Activated CD4-positive, alpha-beta T cell treated with anti-CD3 and anti-CD28 coated beads for 36 hours (primary cell): ENCODE data around the gene RPS15. TPM values are rescaled to one million over a fixed set of nuclear protein-coding genes. Genes with fewer than 3 reads are reported as not detected.
A peak's percentile ranks its signal among the peaks of the same experiment; 100 is the strongest.
"Not testable (repeated sequence)": the region's sequence is repeated elsewhere in the genome, so short reads cannot be mapped to it uniquely, and the experiment has no call there.

Experiments
- ATAC-seq: fragments of 200-7000 bp; cut with Tn5 transposase; one replicate; pipeline ENCODE4 v1.10.0; 2021; ENCODE audit warnings: mild to moderate bottlenecking, moderate library complexity
- CTCF ChIA-PET: fragments of 350-600 bp; sonication (Branson Sonifier 250); formaldehyde crosslinking; loops from one replicate; lab custom pipeline; 2021; ENCODE audit warnings: antibody characterized with exemption; lab: Charles Lee
- POLR2A ChIA-PET: fragments of 350-600 bp; sonication (Branson Sonifier 250); formaldehyde crosslinking; loops from one replicate; lab custom pipeline; 2021; ENCODE audit warnings: antibody characterized with exemption, inconsistent platforms; lab: Charles Lee
- DNase-seq: peaks from one replicate; pipeline ENCODE4 v3.0.0-alpha.2; 2020
- H3K27ac Mint-ChIP-seq: one replicate; pipeline ENCODE4 v1.8.0; 2021; ENCODE audit warnings: mixed read lengths
- H3K27me3 Mint-ChIP-seq: one replicate; pipeline ENCODE4 v1.8.0; 2021; ENCODE audit warnings: mixed read lengths
- H3K36me3 Mint-ChIP-seq: one replicate; pipeline ENCODE4 v1.8.0; 2021; ENCODE audit warnings: low read depth, mixed read lengths
- H3K4me1 Mint-ChIP-seq: one replicate; pipeline ENCODE4 v1.8.0; 2021; ENCODE audit warnings: mixed read lengths
- H3K4me3 Mint-ChIP-seq: one replicate; pipeline ENCODE4 v1.8.0; 2021; ENCODE audit warnings: mild to moderate bottlenecking, moderate library complexity, mixed read lengths
- H3K9me3 Mint-ChIP-seq: one replicate; pipeline ENCODE4 v1.8.0; 2021; ENCODE audit warnings: low read depth, mixed read lengths
- intact Hi-C, 2 experiments: fragments of 100-400 bp; cut with DNase I in 1 of 2; cut with micrococcal nuclease in 1 of 2; formaldehyde crosslinking; loops; one replicate each; pipeline versions ENCODE4 v1.14.2 to v1.15.1; 2022 to 2024; cut with DNase I, micrococcal nuclease
- total RNA-seq, 2 experiments: library from RNA; stranded (reverse); gene quantifications; one replicate each; pipeline ENCODE4 v1.2.3, GENCODE V29; 2021

RPS15 gene
- total RNA-seq, 2 experiments from 2014 or later, result 1,716 to 1,858 TPM

DNA sequence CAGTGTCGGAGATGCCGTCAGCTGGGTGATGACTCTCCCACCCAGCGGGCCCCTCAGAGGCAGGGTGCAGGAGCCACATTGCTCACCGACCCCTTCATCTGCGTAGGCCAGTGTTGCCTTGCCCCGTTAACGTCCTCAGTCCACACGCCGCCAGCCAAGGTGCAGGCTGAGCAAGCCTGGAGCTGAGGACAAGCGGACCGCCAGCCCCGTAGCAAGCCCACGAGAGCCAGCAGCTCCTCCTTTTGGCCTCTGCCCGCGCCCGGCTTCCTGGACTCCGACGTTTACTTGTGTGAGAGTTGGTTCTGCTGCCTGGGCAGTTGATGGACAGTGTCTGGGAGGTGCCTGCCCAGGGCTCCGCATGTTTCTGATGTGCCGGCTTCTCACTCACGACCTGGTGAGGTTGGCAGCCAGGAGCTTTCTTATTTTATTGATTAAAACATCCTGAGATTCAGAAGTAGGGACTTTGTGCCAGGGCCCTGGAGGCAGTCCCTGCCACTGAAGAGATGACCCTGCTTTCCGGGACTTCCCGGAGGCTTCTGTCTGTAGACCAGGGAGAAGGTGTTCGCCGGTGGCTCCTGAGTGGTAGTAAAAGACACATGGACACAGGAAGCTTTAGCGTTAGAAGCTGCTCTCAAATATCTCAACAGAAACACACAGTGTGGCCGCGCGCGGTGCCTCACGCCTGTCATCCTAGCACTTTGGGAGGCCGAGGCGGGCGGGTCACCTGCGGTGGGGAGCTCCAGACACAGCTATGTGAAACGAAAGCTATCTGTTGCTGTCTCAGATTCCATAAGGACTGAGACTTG, 25.0 kb upstream of the RPS15 start:
- no peak for ATAC-seq
- peaks cover 76% of the 10 kb centered on the region for H3K4me1 Mint-ChIP-seq

DNA sequence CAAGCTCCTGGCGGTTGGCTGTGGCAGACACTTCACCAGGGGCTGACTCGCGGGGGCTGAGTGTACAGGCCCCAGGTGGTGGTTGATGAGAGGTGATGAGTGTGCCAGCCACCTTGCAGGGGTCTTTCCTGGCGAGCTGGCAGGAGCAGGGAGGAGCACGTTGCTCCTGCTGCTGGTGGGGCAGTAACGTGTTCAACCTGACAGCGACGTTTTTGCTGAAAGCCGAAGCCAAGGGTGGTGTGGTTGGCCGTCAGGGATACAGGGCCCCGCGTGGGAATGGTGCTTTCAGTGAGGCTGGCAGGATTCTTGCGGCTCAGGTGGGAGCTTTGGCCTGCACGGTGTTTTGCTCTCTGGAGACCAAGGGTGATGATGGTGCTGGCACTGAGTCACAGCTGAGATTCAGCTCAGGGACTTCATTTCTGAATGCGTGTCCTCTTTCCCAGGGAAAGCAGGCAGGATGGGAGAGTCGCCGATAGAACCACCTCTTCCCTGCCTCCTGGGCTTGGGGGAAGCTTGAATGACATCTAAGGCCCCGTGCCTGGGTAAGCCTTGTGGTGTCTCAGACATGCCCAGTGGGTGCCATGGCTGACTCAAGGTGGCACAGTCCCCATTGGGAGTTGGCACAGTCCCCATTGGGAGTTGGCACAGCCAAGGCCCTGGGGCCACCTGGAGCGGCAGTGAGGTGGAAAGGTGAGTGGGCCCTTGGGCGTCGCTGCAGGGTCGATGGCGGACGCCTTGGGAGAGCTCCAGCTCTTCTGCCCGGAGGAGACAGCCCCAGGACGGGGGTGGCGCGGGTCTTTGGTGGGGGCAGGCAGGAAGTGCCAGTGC, 22.0 kb upstream of the RPS15 start:
- H3K9me3 Mint-ChIP-seq, result no peaks in the 10 kb centered on the region
- H3K4me1 Mint-ChIP-seq, result peaks cover 52% of the 10 kb centered on the region
- ChIA-PET POLR2A (no interaction called here), CTCF (interaction anchor here (0.7 to 1.0 kb wide), 2 partner anchors 11 to 376 kb away, joined by 3 to 4 read pairs; no protein-coding TSS in a partner anchor)
- intact Hi-C loops, result no loop called here
- H3K4me3 Mint-ChIP-seq, result no peak overlapping the region
- ATAC-seq (no peak), DNase-seq (no peak)
- peaks cover 41% of the 10 kb centered on the region for H3K36me3 Mint-ChIP-seq
- no peaks in the 10 kb centered on the region for H3K27me3 Mint-ChIP-seq
- H3K27ac Mint-ChIP-seq, result peak overlapping the region; percentile 69

More for the DNA sequence above, 25.0 kb upstream of the RPS15 start:
- Mint-ChIP-seq H3K4me3 (no peak overlapping the region), H3K9me3 (no peaks in the 10 kb centered on the region), H3K27ac (peak overlapping the region; percentile 80), H3K36me3 (peaks cover 45% of the 10 kb centered on the region), H3K27me3 (no peaks in the 10 kb centered on the region)
- DNase-seq, result peak; percentile 42
- CTCF ChIA-PET, result interaction anchor here (0.5 to 1.4 kb wide), 5 partner anchors 10 to 368 kb away, joined by 3 to 5 read pairs (median 3); no protein-coding TSS in a partner anchor
- intact Hi-C loops, result no loop called here
- POLR2A ChIA-PET, result interaction anchor here (0.5 to 1.8 kb wide), 4 partner anchors 24 to 144 kb away, joined by 3 to 5 read pairs (median 4); partner anchors contain the start of gene CIRBP

DNA sequence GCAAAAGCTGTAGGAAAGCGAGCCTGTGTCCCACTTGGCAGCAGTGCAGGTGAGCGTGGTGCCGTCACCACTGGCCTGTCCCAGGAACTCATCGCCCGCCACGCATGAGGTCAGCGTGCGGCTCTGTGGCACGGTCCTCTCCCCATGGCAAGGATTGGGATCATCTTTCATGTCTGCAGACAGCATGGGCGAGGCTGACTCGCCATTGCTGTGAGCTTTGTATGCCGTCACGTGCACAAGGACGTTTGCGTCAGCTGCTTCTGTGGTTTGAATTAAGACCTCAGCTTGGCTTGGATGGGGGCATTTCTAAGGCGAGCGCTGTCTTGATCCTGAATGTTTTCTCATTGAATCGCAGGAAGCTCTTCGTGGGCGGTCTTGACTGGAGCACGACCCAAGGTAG, 21.1 kb upstream of the RPS15 start:
- no peak for DNase-seq

DNA sequence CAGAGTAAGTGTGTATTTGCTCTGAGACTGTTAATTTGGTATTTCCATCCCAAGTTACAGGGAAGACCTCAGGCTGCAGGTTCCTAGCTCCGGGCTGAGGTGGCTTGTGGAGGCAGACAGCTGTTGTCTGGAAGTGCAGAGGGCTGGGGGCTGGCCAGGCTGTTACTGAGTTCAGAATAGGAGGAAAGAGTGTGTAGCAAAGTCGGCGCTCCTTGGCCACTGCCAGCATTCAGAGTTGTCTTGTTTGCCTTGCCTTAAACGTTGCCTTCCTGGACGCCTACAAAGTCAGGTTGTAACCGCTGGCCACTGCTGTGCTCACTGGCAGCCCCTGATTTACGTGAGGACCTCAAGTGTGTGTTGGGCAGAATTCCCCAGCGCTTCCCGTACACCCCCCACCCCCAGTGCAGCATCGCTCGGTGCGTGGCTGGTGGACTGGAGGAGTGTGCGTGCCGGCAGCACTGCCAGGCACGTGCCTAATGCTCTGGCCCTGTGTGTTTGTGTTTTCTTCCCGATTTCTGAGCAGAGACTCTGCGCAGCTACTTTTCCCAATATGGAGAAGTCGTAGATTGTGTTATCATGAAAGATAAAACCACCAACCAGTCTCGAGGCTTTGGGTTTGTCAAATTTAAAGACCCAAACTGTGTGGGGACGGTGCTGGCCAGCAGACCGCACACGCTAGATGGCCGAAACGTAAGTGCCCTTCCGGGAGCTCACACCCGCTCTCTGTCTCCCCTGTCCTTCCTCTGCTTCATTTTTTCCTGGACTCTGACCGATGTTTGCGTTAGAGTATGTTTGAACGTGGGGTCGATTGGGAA, 20.3 kb upstream of the RPS15 start:
- Mint-ChIP-seq H3K4me3 (no peak overlapping the region), H3K27me3 (no peaks in the 10 kb centered on the region), H3K9me3 (no peaks in the 10 kb centered on the region), H3K4me1 (peaks cover 39% of the 10 kb centered on the region), H3K27ac (no peak overlapping the region), H3K36me3 (peaks cover 38% of the 10 kb centered on the region)
- ATAC-seq (no peak), DNase-seq (no peak)
- intact Hi-C loops, result no loop called here
- POLR2A ChIA-PET, result interaction anchor here (1.6 kb wide), 1 partner anchor 27 kb away, joined by 4 read pairs; no protein-coding TSS in a partner anchor
- CTCF ChIA-PET, result interaction anchor here (0.5 to 0.8 kb wide), 2 partner anchors 17 to 56 kb away, joined by 3 to 4 read pairs; no protein-coding TSS in a partner anchor

More for the DNA sequence above, 21.1 kb upstream of the RPS15 start:
- Mint-ChIP-seq H3K36me3 (peaks cover 41% of the 10 kb centered on the region), H3K27me3 (no peaks in the 10 kb centered on the region), H3K4me3 (no peak overlapping the region), H3K9me3 (no peaks in the 10 kb centered on the region), H3K27ac (no peak overlapping the region), H3K4me1 (peaks cover 44% of the 10 kb centered on the region)
- ATAC-seq, result no peak
- intact Hi-C loops, result no loop called here
- ChIA-PET CTCF (no interaction called here), POLR2A (interaction anchor here (1.6 kb wide), 1 partner anchor 28 kb away, joined by 4 read pairs; no protein-coding TSS in a partner anchor)

DNA sequence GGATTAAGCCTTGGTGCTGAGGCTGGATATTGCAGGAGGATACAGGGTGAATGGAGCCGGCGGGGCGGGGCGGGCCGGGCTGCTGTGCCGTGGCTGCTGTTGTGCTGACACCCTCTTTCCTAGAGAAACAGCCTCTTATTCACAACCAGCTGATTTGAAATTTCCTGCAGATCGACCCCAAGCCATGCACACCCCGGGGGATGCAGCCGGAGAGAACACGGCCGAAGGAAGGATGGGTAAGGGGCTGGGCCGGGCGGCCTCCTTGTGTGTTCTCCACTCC, 19.8 kb upstream of the RPS15 start:
- intact Hi-C loops, result no loop called here
- Mint-ChIP-seq H3K9me3 (no peaks in the 10 kb centered on the region), H3K27me3 (no peaks in the 10 kb centered on the region), H3K4me3 (no peak overlapping the region), H3K27ac (no peak overlapping the region), H3K4me1 (peaks cover 33% of the 10 kb centered on the region), H3K36me3 (peaks cover 38% of the 10 kb centered on the region)
- ChIA-PET CTCF (interaction anchor here (0.5 to 0.8 kb wide), 2 partner anchors 18 to 55 kb away, joined by 3 to 4 read pairs; no protein-coding TSS in a partner anchor), POLR2A (interaction anchor here (1.6 kb wide), 1 partner anchor 26 kb away, joined by 4 read pairs; no protein-coding TSS in a partner anchor)
- ATAC-seq (no peak), DNase-seq (no peak)

DNA sequence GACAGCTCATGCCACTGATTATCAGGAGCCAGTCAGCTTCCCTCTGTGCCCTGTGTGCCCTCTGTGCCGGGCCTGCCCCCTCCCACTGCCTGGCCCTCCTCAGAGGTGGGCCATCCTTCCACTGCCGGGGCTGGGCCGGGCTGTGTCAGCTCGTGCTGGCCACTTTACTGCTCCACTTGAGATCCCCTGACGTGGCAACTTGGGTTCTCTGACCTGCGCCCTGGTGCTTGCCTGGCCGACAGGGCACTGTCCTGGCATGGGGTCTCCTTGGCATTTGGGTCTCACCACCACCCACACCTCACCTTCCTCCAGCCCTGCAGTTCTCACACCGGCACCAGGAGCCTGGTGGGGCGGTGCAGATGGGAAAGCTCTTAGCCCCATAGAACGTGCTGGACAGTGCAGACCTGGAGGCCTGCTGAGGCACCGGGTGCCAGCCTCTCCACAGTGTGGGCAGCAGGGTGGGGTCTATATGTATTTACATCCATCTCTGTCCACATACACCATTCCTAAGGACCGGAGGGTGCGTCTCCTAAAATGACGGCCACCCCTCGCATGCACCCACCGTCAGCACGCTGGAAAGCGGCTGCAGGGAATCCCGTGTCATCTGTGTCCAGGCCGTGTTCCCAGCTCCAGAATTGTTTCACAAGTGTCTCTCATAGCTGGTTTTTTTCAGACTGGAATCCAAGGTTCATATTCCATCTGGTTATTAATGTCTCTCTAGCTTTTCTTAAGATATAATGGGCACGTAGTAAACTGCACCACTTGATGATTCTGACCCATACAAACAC, 19.1 kb upstream of the RPS15 start:
- Mint-ChIP-seq H3K4me3 (no peak overlapping the region), H3K36me3 (peaks cover 43% of the 10 kb centered on the region), H3K4me1 (peaks cover 28% of the 10 kb centered on the region), H3K27me3 (no peaks in the 10 kb centered on the region), H3K27ac (no peak overlapping the region), H3K9me3 (no peaks in the 10 kb centered on the region)
- ATAC-seq (no peak), DNase-seq (no peak)
- intact Hi-C loops, result no loop called here
- CTCF ChIA-PET, result no interaction called here
- POLR2A ChIA-PET, result no interaction called here

DNA sequence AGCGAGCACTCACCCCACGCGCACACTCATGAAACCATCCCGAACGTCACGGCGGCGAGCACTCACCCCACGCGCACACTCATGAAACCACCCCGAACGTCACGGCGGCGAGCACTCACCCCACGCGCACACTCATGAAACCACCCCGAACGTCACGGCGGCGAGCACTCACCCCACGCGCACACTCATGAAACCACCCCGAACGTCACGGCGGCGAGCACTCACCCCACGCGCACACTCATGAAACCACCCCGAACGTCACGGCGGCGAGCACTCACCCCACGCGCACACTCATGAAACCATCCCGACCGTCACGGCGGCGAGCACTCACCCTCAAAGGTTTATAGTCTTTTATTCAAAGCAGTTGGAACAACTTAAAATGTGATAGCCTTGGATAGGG, 18.1 kb upstream of the RPS15 start:
- H3K27me3 Mint-ChIP-seq, H3K27ac Mint-ChIP-seq, intact Hi-C loops, H3K4me3 Mint-ChIP-seq, DNase-seq, ATAC-seq, H3K9me3 Mint-ChIP-seq: not testable (repeated sequence)
- H3K4me1 Mint-ChIP-seq, result peaks cover 20% of the 10 kb centered on the region
- H3K36me3 Mint-ChIP-seq, result peaks cover 46% of the 10 kb centered on the region
- CTCF ChIA-PET, result interaction anchor here (0.6 kb wide), 1 partner anchor 141 kb away, joined by 4 read pairs; no protein-coding TSS in a partner anchor
- POLR2A ChIA-PET, result interaction anchor here (0.5 kb wide), 1 partner anchor 20 kb away, joined by 3 read pairs; no protein-coding TSS in a partner anchor

DNA sequence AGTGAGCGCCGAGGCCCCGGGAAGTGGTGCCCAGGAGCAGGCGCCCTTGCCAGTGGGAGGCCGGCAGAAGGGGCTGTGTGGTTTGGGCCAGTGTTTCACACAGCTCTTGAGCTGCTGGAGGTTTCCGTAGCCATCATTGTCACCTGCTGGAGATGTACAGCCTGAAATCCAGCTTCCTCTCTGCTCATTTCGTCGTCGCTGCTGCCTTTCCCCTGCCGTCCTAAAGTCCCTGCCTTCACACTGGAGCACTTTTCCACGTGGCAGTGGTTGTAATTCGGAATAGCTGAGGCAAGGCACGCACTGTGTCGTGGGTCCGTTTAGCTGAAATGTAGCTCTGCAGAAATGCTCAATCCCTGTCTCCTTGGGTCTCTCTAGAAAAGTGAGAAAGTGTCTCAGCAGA, 17.6 kb upstream of the RPS15 start:
- no peak for ATAC-seq
- CTCF ChIA-PET, result interaction anchor here (0.6 to 0.7 kb wide), 2 partner anchors 17 to 141 kb away, joined by 4 read pairs; no protein-coding TSS in a partner anchor
- POLR2A ChIA-PET, result interaction anchor here (0.5 kb wide), 1 partner anchor 20 kb away, joined by 3 read pairs; no protein-coding TSS in a partner anchor
- H3K27ac Mint-ChIP-seq, result no peak overlapping the region
- H3K4me1 Mint-ChIP-seq, result peaks cover 15% of the 10 kb centered on the region
- no peak overlapping the region for H3K4me3 Mint-ChIP-seq
- H3K9me3 Mint-ChIP-seq, result no peaks in the 10 kb centered on the region
- H3K36me3 Mint-ChIP-seq, result peaks cover 47% of the 10 kb centered on the region
- intact Hi-C loops, result no loop called here
- no peaks in the 10 kb centered on the region for H3K27me3 Mint-ChIP-seq
- no peak for DNase-seq

DNA sequence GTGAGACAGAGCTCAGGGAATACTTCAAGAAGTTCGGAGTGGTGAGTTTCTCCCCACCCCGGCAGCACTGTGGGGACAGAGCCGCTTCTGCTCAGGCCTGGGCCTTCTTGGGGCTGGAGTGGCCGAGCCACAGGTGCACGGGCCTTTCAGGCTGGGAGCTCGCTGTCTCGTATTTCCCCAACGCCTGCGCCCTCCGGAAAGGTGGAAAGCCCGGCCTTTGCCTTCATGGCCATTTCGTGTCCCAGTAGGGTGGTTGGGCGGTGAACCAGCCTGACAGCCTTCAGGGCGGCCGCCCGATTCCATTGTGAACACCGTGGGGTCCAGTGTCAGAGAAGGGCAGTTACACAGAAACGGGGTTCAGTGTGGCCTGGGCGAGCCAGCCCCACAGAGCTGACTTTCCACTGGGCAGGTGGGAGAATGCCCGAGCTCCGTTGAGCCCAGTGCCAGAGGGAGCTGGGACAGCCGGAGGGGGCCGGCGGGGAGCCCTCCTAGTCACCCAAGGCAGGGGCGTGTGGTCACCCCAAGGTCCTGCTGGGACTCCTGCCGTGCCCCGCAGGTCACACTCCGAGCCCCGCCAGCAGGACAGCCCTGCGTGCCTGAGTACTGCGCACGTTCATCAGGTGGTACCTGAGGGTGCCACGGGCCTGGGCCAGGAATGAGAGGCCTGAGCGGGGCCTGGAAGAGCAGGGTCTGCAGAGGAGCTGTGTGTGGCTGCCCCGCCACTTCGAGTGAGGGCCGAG, 16.8 kb upstream of the RPS15 start:
- no peaks in the 10 kb centered on the region for H3K9me3 Mint-ChIP-seq
- ChIA-PET POLR2A (no interaction called here), CTCF (interaction anchor here (0.6 to 0.7 kb wide), 2 partner anchors 16 to 374 kb away, joined by 3 to 4 read pairs; no protein-coding TSS in a partner anchor)
- intact Hi-C loops, result no loop called here
- DNase-seq (no peak), ATAC-seq (no peak)
- H3K27ac Mint-ChIP-seq, result peak overlapping the region; percentile 19
- H3K4me1 Mint-ChIP-seq, result peaks cover 7% of the 10 kb centered on the region
- H3K36me3 Mint-ChIP-seq, result peaks cover 46% of the 10 kb centered on the region
- H3K27me3 Mint-ChIP-seq, result no peaks in the 10 kb centered on the region
- H3K4me3 Mint-ChIP-seq, result no peak overlapping the region
